ENCODE results near the gene NT5C2. TPM values are rescaled to one million over a fixed set of nuclear protein-coding genes. Genes with fewer than 3 reads are reported as not detected.
"Not testable (repeated sequence)": the region's sequence is repeated elsewhere in the genome, so short reads cannot be mapped to it uniquely, and the experiment has no call there.

Gene NT5C2
- total and polyA plus RNA-seq, 2 of the 8 experiments (the other 6 are each of a cell fraction or from before 2014, with no cell fraction given): 35.2 to 106 TPM

- H3K56ac ChIP-seq (replicated peaks; ENCODE audit: insufficient read length, low read depth, low read length); H2BK15ac ChIP-seq (ENCODE audit: low read length); FAIRE-seq; H3K18ac ChIP-seq (ENCODE audit: extremely low read depth, low read length); H4K20me1 ChIP-seq (replicated peaks in 1 of 2; ENCODE audit: control insufficient read depth in 1 of 2, insufficient read depth in 2 of 2, low read length in 2 of 2); H2AFZ ChIP-seq (ENCODE audit: low read length); H3K4ac ChIP-seq (replicated peaks; ENCODE audit: insufficient read length, low read depth, low read length); H2AK5ac ChIP-seq (ENCODE audit: low read depth, low read length); H3K36me3 ChIP-seq (ENCODE audit: control insufficient read depth in 2 of 4, insufficient read depth in 4 of 4, low read length in 3 of 4); H3K79me1 ChIP-seq (ENCODE audit: low read depth, low read length); H4K5ac ChIP-seq (ENCODE audit: insufficient read length, low read depth, low read length); H3K4me3 ChIP-seq (ENCODE audit: extremely low read depth in 1 of 4, insufficient read depth in 2 of 4, low read depth in 3 of 4, low read length in 4 of 4); H3K27ac ChIP-seq (ENCODE audit: low read depth, low read length); H3K9ac ChIP-seq (replicated peaks in 1 of 4; ENCODE audit: extremely low read depth in 1 of 4, low read depth in 3 of 4, low read length in 3 of 4); H3K79me2 ChIP-seq (ENCODE audit: control insufficient read depth in 1 of 2, insufficient read depth in 2 of 2, low read length in 2 of 2); H2BK20ac ChIP-seq (ENCODE audit: low read length); H4K8ac ChIP-seq (ENCODE audit: extremely low read depth, insufficient read depth, low read length); DNase-seq (ENCODE audit: low read depth in 1 of 2, low spot score in 2 of 2); H3K4me2 ChIP-seq (ENCODE audit: insufficient read depth in 1 of 2, low read depth in 2 of 2, low read length in 2 of 2); H3K14ac ChIP-seq (ENCODE audit: insufficient read length); H3K4me1 ChIP-seq (replicated peaks in 1 of 4; ENCODE audit: control insufficient read depth in 3 of 4, insufficient read depth in 4 of 4, low read length in 3 of 4); H3K27me3 ChIP-seq (replicated peaks in 1 of 4; ENCODE audit: control insufficient read depth in 3 of 4, extremely low read depth in 1 of 4, insufficient read depth in 3 of 4, low read length in 3 of 4); H3K23me2 ChIP-seq (ENCODE audit: low read depth, low read length); H2BK12ac ChIP-seq (ENCODE audit: low read depth, low read length); H3K9me3 ChIP-seq (ENCODE audit: insufficient read depth in 2 of 2, low read depth in 1 of 2, low read length in 1 of 2); H3K23ac ChIP-seq (ENCODE audit: insufficient read length); H4K91ac ChIP-seq (replicated peaks; ENCODE audit: insufficient read length, low read length); H2BK5ac ChIP-seq (ENCODE audit: low read depth, low read length); H2BK120ac ChIP-seq (replicated peaks; ENCODE audit: low read depth, low read length): not testable (repeated sequence)
- WGBS, 2 experiments (ENCODE audit: extremely low coverage in 1 of 2, insufficient coverage in 1 of 2, insufficient read length in 1 of 2, insufficient replicate concordance in 2 of 2, low coverage in 1 of 2, low lambda C conversion rate in 2 of 2, missing lambda C conversion rate in 1 of 2): 84% methylated on average over 4 of the region's 4 CpGs; no CpG with 5 or more reads in 1 of the 2 experiments
- ChIA-PET CTCF (ENCODE audit: partially characterized antibody) (interaction anchor here (0.6 to 10.3 kb wide), 11 partner anchors 8 to 340 kb away, joined by 3 to 137 read pairs (median 4); partner anchors contain the start of genes CNNM2 and CYP17A1), POLR2A (ENCODE audit: partially characterized antibody) (interaction anchor here (3.1 kb wide), 1 partner anchor 148 kb away, joined by 10 read pairs; the partner anchor contains the start of gene CNNM2)
These were observed 126.0 kb downstream of the NT5C2 start for GRCh38 chr10:103067099-103067477.
